ENCODE results near the gene CLIP1.
A peak's percentile ranks its signal among the peaks of the same experiment; 100 is the strongest.

The CLIP1 gene

GRCh38 chr12:122350141-122350848 is 72.2 kb downstream of the CLIP1 start:
- TF ChIP-seq, protein P1, sequence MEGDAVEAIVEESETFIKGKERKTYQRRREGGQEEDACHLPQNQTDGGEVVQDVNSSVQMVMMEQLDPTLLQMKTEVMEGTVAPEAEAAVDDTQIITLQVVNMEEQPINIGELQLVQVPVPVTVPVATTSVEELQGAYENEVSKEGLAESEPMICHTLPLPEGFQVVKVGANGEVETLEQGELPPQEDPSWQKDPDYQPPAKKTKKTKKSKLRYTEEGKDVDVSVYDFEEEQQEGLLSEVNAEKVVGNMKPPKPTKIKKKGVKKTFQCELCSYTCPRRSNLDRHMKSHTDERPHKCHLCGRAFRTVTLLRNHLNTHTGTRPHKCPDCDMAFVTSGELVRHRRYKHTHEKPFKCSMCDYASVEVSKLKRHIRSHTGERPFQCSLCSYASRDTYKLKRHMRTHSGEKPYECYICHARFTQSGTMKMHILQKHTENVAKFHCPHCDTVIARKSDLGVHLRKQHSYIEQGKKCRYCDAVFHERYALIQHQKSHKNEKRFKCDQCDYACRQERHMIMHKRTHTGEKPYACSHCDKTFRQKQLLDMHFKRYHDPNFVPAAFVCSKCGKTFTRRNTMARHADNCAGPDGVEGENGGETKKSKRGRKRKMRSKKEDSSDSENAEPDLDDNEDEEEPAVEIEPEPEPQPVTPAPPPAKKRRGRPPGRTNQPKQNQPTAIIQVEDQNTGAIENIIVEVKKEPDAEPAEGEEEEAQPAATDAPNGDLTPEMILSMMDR (IDR thresholded peaks at IDR 0.05; ENCODE audit: insufficient read depth, low read depth, low read length, missing control alignments) = no peak
- no peak for DNase-seq (ENCODE audit: low read depth)
- no peak overlapping the region for H3K4me3 ChIP-seq (ENCODE audit: low read depth, low read length)

GRCh38 chr12:122349078-122349477 is 73.4 kb downstream of the CLIP1 start:
- TF ChIP-seq, protein P1 (IDR thresholded peaks at IDR 0.05; ENCODE audit: insufficient read depth, low read depth, low read length, missing control alignments) = no peak
- no peak overlapping the region for H3K4me3 ChIP-seq (ENCODE audit: low read depth, low read length)
- no peak for DNase-seq (ENCODE audit: low read depth)

GRCh38 chr12:122348505-122348904 is 74.0 kb downstream of the CLIP1 start:
- TF ChIP-seq, protein P1 (IDR thresholded peaks at IDR 0.05; ENCODE audit: insufficient read depth, low read depth, low read length, missing control alignments) = no peak
- H3K4me3 ChIP-seq (ENCODE audit: low read depth, low read length) = no peak overlapping the region
- DNase-seq (ENCODE audit: low read depth) = no peak

- no peak overlapping the region for H3K4me3 ChIP-seq (ENCODE audit: low read depth, low read length)
- DNase-seq (ENCODE audit: low read depth) = no peak
- TF ChIP-seq, protein P1 (IDR thresholded peaks at IDR 0.05; ENCODE audit: insufficient read depth, low read depth, low read length, missing control alignments) = no peak
These were observed 76.4 kb downstream of the CLIP1 start for GRCh38 chr12:122346054-122346453.

GRCh38 chr12:122345042-122345441 is 77.4 kb downstream of the CLIP1 start:
- no peak for DNase-seq (ENCODE audit: low read depth)
- TF ChIP-seq, protein P1 (IDR thresholded peaks at IDR 0.05; ENCODE audit: insufficient read depth, low read depth, low read length, missing control alignments) = no peak
- H3K4me3 ChIP-seq (ENCODE audit: low read depth, low read length) = no peak overlapping the region

- DNase-seq (ENCODE audit: low read depth) = peak; percentile 55
- H3K4me3 ChIP-seq (ENCODE audit: low read depth, low read length) = no peak overlapping the region
- TF ChIP-seq, protein P1 (IDR thresholded peaks at IDR 0.05; ENCODE audit: insufficient read depth, low read depth, low read length, missing control alignments) = peak; percentile 61
These were observed 86.2 kb downstream of the CLIP1 start for GRCh38 chr12:122336015-122336946.
